Measurements from ENCODE around the gene XIRP2. TPM values are rescaled to one million over a fixed set of nuclear protein-coding genes. Genes with fewer than 3 reads are reported as not detected.

Gene XIRP2, protein sequence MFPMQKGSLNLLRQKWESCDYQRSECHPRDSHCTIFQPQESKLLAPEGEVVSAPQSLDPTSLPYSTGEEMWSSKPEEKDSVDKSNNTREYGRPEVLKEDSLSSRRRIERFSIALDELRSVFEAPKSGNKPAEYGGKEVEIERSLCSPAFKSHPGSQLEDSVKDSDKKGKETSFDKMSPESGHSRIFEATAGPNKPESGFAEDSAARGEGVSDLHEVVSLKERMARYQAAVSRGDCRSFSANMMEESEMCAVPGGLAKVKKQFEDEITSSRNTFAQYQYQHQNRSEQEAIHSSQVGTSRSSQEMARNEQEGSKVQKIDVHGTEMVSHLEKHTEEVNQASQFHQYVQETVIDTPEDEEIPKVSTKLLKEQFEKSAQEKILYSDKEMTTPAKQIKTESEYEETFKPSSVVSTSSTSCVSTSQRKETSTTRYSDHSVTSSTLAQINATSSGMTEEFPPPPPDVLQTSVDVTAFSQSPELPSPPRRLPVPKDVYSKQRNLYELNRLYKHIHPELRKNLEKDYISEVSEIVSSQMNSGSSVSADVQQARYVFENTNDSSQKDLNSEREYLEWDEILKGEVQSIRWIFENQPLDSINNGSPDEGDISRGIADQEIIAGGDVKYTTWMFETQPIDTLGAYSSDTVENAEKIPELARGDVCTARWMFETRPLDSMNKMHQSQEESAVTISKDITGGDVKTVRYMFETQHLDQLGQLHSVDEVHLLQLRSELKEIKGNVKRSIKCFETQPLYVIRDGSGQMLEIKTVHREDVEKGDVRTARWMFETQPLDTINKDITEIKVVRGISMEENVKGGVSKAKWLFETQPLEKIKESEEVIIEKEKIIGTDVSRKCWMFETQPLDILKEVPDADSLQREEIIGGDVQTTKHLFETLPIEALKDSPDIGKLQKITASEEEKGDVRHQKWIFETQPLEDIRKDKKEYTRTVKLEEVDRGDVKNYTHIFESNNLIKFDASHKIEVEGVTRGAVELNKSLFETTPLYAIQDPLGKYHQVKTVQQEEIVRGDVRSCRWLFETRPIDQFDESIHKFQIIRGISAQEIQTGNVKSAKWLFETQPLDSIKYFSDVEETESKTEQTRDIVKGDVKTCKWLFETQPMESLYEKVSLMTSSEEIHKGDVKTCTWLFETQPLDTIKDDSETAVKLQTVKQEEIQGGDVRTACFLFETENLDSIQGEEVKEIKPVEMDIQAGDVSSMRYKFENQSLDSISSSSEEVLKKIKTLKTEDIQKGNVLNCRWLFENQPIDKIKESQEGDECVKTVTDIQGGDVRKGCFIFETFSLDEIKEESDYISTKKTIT (N-terminal part only)
- total RNA-seq = 1 to 10 TPM in 1 of 2 donors, under 1 TPM in 1; 0.06 to 3.1 TPM

DNA sequence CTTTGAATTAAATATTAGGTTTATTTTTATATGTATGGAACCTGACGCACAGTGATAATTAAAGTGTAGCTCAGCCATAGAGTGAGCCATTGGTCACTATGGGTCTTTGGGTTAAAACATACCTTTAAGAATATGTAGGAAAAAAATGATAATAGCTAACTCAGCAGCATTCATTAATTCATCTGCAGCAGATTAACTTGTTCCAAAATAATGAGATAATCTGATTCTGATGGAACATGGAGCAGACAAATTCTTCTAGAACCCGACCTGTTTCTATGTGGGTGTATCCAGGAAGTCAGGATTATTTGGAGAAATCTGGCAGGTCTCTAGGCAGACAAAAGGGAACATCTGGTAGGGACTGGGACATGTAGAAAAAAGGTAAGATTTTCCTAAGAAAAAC lies at the start of gene XIRP2:
Gene XIRP2 (plus strand): TSS at position 301 of the 400 bp plus-strand sequence. CDS start 15,003 bp downstream, outside the sequence.
- TF ChIP-seq POLR2AphosphoS5 (IDR thresholded peaks at IDR 0.05) = no peak
- TF ChIP-seq POLR2A (IDR thresholded peaks at IDR 0.05) = no peak
- TF ChIP-seq, protein P1, sequence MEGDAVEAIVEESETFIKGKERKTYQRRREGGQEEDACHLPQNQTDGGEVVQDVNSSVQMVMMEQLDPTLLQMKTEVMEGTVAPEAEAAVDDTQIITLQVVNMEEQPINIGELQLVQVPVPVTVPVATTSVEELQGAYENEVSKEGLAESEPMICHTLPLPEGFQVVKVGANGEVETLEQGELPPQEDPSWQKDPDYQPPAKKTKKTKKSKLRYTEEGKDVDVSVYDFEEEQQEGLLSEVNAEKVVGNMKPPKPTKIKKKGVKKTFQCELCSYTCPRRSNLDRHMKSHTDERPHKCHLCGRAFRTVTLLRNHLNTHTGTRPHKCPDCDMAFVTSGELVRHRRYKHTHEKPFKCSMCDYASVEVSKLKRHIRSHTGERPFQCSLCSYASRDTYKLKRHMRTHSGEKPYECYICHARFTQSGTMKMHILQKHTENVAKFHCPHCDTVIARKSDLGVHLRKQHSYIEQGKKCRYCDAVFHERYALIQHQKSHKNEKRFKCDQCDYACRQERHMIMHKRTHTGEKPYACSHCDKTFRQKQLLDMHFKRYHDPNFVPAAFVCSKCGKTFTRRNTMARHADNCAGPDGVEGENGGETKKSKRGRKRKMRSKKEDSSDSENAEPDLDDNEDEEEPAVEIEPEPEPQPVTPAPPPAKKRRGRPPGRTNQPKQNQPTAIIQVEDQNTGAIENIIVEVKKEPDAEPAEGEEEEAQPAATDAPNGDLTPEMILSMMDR (IDR thresholded peaks at IDR 0.05) = no peak

DNA sequence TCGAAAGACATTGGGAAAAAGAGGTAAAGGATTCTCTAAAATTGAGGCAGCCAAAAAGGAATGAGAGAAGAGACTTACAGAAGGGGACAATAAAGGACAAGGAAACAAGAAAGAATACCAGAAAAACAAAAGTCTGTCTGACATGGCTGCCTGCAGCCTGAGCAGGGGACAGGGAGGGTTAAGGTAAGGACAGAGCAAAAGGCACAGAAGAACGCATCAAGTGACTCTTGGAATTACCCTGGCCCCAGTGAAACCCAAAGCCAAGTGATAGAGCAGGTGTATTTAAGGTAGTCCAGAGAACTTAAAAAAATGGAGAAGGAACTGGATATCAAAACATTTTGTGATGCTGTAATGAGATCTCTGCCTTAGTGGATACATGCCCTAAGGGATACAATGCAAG lies 47.1 kb upstream of the XIRP2 start:
- no peaks in the 10 kb centered on the region for H3K9me3 ChIP-seq
- no peaks in the 10 kb centered on the region for H3K36me3 ChIP-seq
- TF ChIP-seq POLR2AphosphoS5 (IDR thresholded peaks at IDR 0.05) = no peak
- TF ChIP-seq, protein P1 (IDR thresholded peaks at IDR 0.05) = no peak
- TF ChIP-seq POLR2A (IDR thresholded peaks at IDR 0.05) = no peak
- WGBS = 65% methylated on average over 2 of the region's 2 CpGs
- H3K27me3 ChIP-seq (replicated peaks; ENCODE audit: insufficient read depth) = no peaks in the 10 kb centered on the region
- H3K4me1 ChIP-seq (replicated peaks) = no peaks in the 10 kb centered on the region
- intact Hi-C loops (cut with DNase I) = no loop called here
- no peak overlapping the region for H3K4me3 ChIP-seq
- no peak for DNase-seq (ENCODE audit: low spot score)
- no peak overlapping the region for H3K27ac ChIP-seq

More for the DNA sequence above, at the start of gene XIRP2:
- no peaks in the 10 kb centered on the region for H3K4me1 ChIP-seq (replicated peaks)
- intact Hi-C loops (cut with DNase I) = no loop called here
- 77% methylated on average over 2 of the region's 2 CpGs for WGBS
- no peaks in the 10 kb centered on the region for H3K27me3 ChIP-seq (replicated peaks; ENCODE audit: insufficient read depth)
- no peak within 1 kb of the TSS for H3K27ac ChIP-seq
- H3K36me3 ChIP-seq = no peaks in the 10 kb centered on the region
- no peaks in the 10 kb centered on the region for H3K9me3 ChIP-seq
- DNase-seq (ENCODE audit: low spot score) = no peak
- no peak within 1 kb of the TSS for H3K4me3 ChIP-seq

DNA sequence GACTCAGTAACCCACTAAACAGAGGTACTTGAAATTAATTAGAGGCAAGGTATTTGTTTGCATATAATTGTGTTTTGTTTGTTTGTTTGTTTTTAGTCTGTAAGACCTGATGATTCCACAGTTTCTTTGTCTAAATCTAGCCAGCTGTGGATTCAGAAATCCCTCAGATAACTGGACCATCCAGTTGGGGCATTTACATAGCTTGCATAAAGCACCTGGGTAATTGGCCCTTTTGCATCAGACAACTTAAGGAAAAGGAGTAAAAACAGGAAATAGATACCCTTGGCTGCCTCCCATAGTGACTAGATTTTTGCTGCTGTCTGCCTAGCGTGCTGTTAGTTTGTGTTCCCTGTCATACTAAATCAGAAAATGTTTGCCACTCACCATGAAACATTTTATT lies 46.6 kb upstream of the XIRP2 start:
- Histone ChIP-seq H3K4me1 (replicated peaks) (no peaks in the 10 kb centered on the region), H3K27me3 (replicated peaks; ENCODE audit: insufficient read depth) (no peaks in the 10 kb centered on the region), H3K27ac (no peak overlapping the region), H3K9me3 (no peaks in the 10 kb centered on the region), H3K36me3 (no peaks in the 10 kb centered on the region), H3K4me3 (no peak overlapping the region)
- no peak for DNase-seq (ENCODE audit: low spot score)
- intact Hi-C loops (cut with DNase I) = no loop called here
- 21% methylated on average over 1 of the region's 1 CpG for WGBS
- TF ChIP-seq POLR2AphosphoS5 (IDR thresholded peaks at IDR 0.05) (no peak), POLR2A (IDR thresholded peaks at IDR 0.05) (no peak)
- TF ChIP-seq, protein P1 (IDR thresholded peaks at IDR 0.05) = no peak

DNA sequence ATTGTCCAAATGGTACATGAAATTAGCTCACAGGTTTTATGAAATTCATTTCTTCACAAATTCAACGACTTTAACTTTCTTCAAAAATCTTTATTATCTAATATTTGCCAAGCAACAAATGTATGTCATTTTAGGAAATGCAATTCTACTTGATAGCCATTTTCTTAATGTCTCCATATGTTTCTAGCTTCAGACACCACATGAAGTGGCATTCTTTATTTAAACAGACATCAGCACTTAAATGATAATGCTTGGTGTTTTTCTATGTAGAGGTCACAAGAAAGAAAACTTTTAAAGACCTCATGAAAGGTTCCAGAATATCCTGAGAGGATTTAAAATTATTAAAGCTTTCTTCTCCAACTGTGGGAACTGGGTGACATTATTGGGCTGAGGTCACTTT lies 44.2 kb upstream of the XIRP2 start:
- no peak for DNase-seq (ENCODE audit: low spot score)
- Histone ChIP-seq H3K9me3 (no peaks in the 10 kb centered on the region), H3K27me3 (replicated peaks; ENCODE audit: insufficient read depth) (no peaks in the 10 kb centered on the region), H3K4me3 (no peak overlapping the region), H3K36me3 (no peaks in the 10 kb centered on the region), H3K4me1 (replicated peaks) (no peaks in the 10 kb centered on the region), H3K27ac (no peak overlapping the region)
- no peak for TF ChIP-seq POLR2A (IDR thresholded peaks at IDR 0.05)
- intact Hi-C loops (cut with DNase I) = no loop called here
- WGBS = 92% methylated on average over 1 of the region's 1 CpG

All from prostate gland (tissue), 2 donors.